GM21390 (cell line): ENCODE measurements around the gene KDM2A.
"Not testable (repeated sequence)": the region's sequence is repeated elsewhere in the genome, so short reads cannot be mapped to it uniquely, and the experiment has no call there.

Experiments used
- ATAC-seq: cut with Tn5 transposase; IDR thresholded peaks from one replicate; pipeline ENCODE4 v1.9.1; 2021; ENCODE audit not compliant: unreplicated experiment

Gene KDM2A

DNA sequence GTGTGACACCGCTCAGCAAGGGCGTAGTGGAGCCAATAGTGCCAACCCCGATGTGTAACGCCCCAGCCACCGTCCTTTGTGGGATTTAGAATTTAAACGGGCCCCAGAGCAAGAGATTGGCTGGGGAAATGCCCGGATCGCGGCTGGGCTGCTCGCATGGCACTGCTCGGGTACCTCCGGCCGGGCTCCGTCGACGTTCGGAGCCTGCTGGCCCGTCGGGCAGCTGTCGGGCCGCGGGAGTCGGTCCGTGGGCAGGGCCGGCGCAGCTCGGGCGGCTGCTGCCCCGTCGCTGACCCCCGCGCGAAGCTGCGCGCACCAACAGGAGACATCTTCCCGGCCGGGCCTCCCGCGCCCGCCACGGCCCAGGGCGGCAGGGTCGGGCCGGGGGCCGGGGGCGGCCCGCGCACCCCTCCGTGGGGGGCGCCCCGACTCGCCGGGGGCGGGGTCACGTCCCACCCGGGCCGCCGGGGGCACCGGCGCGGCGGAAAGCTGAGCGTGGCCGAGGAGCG lies 1.3 kb upstream of the KDM2A start:
- ATAC-seq: peak; percentile 2

DNA sequence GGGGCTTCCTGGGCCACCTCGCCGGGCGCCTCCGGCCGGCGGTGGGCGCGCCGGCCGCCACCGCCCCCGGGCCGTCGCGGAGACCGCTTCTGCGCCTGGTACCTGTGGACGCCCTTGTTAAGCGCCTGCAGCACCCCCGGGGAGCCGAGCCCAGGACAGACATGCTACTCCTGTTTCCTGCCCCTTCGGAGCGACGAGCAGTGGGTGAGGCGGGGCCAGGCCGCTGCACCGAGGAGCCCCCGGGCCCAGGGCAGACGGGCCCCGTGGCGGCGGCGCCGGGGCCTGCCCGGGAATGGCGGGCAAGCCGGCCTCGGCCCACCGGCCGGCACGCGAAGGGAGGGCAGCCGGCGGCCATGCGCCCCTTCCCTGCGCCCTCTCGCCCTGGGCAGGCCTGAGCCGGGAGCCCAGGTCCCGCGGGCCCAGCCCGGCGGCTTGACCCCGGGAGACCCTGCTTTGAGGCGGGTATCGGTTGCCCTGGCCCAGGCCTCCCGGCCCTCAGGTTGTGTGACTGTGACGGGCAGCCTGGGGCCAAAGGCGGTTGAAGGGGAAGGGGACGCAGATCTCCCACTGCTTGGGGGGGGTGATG lies 789 bp upstream of the KDM2A start:
- ATAC-seq: peak; percentile 10

DNA sequence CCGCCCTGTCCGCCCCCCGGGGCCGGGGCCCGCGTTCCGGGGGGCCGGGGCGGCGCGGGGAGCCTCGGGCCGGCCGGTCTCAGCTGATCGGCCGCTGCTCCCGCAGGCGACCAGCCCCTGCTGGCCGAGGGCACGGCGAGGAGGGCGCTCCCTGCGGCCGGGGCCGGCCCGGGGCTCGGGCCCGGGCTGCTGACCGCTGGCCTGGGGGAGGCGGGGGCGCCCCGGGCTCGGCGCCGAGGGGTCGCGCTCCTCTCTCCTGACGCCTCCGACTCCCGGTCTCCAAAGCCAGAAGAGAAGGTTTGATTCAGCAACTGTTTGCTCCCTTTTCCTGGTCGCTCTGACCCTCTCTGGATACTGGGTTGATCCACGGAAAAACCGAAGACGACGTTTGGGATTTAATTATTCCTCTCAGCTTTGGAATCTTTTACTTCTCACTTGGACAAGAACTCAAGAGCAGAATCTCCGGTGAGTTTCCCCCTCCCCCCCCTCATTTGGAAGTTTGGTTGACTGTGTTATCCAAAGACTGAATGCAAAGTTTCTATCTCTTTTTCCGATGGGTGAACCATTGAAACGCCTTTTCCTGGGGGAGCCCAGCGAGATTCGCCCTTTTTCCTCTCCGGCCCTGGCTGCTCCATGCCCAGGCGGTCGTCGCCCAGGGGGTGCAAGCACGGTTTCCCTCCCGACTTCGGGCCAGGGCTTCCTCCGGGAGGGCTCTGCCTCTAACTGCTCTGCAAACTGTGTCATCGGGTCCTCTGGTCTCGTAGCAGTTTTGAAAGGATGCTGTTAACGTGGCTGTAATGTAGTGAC lies 725 bp downstream of the KDM2A start:
- no peak for ATAC-seq

DNA sequence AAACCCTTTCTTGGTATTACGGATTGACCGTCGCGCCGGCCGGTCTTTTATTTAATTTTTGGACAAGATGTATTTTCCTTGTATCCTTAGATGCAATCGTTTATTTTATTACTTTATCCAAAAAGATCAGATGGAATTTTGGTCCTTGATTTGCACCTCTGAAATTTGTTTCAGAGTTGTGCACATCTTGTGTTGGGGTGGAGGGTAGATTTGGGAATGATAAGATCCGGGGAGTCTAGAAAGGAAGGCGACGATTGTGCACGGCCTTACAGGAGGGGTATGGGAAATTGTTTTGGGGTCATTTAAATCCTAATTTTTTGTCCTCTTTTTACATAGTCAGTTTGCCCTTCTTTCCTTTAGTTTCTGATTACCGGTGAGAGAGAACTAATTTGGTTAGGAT lies 1.4 kb downstream of the KDM2A start:
- ATAC-seq: no peak

DNA sequence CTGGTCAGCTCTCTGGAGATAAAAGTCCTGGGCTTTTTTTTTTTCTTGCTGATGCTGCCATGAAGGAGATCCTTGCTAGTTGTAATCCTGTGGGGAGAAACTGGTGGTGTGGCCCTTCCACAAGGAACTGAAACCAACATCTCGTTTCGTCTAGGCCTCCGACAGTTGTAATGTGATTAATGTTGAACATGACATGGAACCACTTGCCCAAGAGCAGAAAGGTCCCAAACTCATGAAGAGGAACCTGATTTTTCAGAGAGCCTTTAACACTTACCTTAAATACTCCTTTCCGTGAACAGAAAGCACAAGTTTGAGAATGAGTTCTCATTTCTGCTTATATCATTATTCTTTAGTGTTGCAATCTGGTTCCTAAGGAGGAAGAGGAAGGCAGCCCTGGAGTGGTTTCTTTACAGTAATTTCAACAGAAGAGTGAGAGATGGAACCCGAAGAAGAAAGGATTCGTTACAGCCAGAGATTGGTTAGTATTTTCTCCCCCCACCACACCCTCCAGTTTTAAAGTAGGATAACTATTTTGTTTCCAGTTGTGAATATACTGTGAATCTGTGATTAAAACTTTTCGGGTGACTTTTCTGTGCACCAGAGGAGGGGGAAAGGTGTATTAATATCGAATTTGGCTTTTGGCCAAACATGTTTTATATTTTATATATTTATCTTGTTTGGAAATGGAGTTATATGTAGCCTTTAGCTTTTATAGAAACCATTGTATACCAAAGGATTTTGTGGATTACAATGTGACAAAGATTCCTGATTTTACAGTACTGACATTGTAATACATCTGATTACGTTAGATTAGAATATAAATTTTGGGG lies 2.0 kb downstream of the KDM2A start:
- ATAC-seq: peak; percentile 32

DNA sequence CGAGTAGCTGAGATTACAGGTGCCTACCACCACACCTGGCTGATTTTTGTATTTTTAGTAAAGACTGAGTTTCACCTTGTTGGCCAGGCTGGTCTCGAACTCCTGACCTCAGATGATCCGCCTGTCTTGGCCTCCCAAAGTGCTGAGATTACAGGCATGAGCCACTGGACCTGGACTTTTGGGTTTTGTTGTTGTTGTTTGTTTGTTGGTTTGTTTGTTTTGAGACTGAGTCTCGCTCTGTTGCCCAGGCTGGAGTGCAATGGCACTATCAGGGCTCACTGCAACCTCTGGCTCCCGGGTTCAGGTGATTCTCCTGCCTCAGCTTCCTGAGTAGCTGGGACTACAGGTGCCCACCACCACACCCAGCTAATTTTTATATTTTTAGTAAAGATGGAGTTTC lies 4.7 kb downstream of the KDM2A start:
- ATAC-seq: not testable (repeated sequence)

DNA sequence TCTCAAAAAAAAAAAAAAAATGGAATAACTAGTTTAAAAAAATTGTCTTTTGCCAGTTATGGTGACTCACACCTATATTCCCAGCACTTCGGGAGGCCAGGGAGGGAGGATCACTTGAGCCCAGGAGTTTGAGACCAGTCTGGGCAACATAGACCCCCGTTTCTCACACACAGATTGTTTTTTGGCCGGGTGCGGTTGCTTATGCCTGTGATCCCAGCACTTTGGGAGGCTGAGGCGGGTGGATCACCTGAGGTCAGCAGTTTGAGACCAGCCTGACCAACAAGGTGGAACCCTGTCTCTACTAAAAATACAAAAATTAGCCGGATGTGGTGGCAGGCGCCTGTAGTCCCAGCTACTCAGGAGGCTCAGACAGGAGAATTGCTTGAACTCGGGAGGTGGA lies 7.2 kb downstream of the KDM2A start:
- ATAC-seq: not testable (repeated sequence)

DNA sequence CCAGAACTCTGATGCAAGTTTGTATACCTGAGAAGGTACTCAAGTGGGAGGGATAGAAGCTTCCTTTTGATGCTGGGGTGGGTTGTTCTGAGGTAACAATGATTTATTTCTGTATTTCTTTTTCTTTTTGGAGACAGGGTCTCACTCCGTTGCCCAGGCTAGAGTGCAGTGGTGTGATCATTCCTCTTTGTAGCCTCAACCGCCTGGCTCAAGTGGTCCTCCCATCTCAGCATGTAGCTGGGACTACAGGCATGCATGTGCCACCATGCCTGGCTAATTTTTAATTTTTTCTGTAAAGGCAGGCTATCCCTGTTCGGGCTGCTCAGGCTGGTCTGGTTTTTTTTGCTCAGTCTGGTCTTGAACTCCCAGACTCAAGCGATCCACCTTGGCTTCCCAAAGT lies 7.9 kb downstream of the KDM2A start:
- ATAC-seq: no peak

DNA sequence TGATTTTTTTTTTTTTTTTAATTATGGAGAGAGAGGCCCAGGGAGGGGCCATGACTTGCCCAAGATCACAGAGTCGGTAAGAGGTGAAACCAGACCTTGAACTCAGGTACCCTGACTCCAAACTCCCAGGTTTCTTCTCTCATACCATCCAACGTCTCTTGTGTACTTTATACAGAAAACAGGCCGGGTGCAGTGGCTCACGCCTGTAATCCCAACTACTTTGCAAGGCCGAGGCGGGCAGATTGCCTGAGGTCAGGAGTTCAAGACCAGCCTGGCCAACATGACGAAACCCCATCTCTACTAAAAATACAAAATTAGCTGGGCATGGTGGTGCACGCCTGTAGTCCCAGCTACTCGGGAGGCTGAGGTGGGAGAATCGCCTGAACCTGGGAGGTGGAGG lies 11.8 kb downstream of the KDM2A start:
- not testable (repeated sequence) for ATAC-seq

DNA sequence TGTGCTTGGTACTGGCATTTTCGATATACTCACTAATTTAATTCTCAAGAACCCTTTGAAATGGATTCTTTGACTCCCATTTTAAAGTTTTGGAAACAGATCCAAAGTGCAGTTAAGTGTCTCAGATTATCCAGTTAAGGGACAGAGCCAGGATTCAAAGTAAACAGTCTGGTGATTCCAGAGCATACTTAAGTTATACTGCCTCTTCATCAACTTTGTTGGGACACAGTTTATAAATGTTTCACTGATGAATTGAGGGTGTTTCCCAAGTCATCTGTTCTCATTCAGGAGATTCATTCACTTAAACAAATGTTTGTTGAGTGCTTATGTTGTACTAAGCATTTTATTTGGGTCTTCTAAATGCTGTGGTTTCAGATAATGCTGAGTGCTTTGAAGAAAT lies 17.1 kb downstream of the KDM2A start:
- no peak for ATAC-seq

DNA sequence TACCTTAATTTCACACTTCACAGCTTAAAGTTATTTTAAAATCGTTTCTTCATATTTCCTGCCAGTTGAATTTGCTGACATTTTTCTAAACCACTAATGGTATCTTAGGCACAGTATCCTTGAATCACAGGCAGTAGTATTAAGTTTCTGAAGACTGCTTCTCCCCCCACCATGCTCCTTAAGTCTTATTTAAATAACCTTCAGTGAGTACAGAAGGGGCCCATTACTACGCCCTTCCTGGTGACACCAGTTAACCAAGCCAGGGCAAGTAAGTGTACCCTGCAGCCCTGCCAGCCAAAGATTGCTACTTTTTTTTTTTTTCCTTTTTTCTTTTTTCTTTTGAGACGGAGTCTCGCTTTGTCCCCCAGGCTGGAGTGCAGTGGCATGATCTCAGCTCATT lies 19.9 kb downstream of the KDM2A start:
- no peak for ATAC-seq

DNA sequence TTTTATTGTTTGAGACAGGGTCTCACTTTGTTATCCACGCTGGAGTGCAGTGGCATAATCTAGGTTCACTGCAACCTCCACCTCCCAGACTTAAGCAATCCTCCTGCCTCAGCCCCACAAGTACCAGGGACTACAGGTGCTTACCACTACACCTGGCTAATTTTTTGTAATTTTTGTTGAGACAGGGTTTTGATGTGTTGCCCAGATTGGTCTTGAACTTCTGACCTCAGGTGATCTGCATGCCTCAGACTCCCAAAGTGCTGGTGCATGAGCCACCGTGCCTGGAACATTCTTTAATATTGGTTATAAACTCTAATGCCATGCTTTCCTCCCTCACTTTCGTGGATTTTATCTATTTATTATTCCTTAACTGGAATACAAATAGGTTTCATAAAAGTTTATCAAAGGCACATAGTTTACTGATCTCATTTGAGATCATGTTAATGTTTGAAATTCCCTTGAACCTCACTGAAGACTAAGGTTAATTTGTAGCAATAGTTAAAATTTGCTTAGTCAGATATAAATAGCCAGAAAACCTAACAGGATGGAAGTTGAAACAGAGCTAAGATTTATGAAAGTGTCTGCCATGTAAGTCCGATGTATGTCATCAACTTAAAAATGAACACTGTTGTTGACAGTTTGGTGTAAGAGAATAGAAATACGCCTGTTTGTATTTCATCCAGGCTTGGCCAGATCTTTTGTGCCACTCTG lies 27.6 kb downstream of the KDM2A start:
- no peak for ATAC-seq

DNA sequence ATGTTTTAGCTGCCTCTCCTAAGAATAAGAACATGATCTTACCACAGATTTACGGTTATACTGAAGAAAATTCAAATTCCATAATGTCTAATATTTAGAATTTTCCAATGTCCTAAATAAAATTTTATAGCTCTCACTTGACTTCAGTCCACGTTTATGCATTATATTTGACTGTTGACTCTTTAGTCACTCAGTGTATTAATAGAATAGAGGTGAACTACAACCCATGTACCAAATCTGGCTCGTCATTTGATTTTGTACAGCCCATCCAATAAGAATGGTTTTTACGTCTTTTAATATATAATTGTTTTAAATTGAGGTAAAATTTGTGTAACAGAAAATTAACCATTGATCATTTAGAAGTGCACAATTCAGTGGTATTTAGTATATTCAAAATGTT lies 34.9 kb downstream of the KDM2A start:
- no peak for ATAC-seq

DNA sequence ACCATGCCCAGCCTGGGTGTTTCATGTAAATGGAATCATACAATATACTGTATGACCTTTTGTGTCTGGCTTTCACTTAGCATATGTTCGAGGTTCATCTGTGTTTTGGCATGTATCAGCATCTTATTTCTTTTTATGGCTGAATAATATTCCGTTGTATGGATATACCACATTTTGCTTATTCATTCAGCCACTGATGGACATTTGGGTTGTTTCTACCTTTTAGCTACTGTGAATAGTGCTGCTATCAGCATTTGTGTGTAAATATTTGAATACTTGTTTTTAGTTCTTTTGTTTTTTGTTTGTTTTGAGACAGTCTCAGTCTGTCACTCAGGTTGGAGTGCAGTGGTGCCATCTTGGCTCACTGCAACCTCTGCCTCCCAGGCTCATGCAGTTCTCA lies 35.7 kb downstream of the KDM2A start:
- no peak for ATAC-seq

DNA sequence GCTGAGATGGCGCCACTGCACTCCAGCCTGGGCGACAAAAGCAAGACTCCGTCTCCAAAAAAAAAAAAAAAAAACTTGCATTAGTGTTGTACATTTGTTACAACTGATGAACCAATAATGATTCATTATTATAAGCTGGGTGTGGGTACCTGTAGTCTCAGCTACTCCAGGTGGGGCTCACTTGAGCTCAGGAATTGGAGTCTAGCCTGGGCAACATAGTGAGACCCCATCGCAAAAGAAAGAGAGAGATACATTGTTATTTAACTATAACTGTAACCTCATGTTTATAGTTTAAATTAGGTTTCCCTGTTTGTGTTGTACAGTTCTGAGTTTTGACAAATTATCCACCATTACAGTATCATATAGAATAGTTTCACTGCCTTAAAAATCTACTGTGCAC lies 38.6 kb downstream of the KDM2A start:
- ATAC-seq: no peak

DNA sequence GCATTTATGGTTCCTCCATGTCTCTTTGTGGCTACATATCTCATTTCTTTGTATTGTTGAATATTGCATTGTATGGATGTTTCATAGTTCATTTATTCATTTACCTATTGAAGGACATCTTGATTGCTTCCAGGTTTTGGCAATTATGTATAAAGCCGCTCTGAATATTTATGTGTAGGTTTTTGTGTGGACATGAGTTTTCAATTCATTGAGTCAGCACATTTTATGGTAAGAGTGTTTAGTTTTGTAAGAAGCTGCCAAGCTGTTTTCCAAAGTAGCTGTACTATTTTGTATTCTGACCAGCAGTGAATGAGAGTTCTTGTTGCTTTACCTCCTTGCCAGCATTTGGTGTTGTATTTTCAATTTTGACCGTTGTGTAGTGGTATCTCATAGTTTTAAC lies 39.2 kb downstream of the KDM2A start:
- ATAC-seq: no peak

DNA sequence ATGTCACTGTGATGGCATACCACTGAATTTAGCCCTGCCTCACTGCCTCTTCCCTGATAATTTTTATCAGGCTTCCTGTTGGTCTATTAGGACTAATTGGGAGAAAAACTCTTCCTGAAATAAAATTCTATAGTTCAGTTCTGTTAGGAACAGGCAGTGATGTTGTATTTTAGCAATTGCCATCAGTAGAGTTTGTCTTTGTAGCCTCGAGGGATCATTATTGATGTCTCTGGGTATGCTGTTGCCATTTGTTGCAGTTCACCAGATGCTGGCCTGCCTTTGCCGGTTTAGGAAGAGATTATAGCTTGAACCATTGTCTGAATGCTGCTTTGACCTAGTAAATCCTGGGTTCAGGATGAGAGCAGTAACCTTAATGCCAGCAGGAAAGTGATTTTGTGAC lies 41.0 kb downstream of the KDM2A start:
- ATAC-seq: no peak

DNA sequence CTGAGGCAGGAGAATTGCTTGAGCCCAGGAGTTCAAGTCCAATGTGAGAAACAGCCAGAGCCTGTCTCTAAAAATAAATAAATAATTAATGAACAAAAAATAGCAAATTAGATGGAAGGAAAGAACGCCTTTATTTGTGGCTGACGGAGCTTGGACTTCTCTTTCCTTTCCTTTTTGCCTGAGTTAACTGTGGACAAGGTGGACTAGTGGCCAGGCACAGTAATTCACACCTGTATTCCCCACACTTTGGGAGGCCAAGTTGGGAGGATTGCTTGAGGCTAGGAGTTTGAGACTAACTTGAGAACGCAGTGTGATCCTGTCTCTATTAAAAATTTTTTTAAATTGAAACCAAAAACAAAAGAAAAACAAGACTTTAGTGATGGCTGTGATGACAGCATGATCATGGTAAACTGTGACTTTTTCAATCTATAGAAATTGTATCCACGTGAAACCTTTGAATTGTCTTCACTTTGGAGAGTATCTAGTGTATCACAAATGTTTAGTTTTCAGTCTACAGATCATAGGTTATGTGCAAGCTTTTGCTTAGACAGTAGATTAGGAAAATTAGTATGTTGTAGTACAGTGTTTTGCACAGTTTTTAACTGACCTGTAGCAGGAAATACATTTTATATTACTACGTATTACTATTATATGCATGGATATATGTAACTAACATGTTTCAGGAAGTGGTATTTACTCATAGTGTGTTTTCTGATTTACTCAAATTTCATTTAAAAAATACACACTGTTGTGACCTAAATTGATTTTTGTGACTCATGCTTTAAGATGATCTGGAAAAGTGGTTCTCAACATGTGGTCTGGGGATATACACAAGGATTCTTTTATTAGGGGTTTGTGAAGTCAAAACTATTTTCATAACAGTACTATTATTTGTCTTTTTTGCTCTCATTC lies 42.1 kb downstream of the KDM2A start:
- no peak for ATAC-seq

DNA sequence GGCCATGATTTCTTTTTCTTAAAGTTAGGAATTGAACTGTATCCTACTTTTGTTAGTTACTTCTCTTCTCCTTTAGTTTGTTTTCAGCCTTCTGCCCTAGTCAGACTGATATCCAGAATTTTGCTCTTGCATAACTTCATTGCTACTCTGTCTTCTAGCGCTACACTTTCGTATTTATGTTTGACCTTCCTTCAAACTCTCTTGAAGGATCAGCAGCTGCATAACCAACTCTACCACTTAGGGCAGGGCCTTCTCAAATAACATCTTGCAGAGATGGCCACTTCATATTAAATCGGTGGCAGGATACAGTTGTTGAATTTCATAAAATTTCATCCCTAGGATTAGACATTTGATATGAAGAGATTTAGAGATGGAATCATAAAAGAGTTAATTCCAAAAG lies 43.9 kb downstream of the KDM2A start:
- ATAC-seq: no peak

DNA sequence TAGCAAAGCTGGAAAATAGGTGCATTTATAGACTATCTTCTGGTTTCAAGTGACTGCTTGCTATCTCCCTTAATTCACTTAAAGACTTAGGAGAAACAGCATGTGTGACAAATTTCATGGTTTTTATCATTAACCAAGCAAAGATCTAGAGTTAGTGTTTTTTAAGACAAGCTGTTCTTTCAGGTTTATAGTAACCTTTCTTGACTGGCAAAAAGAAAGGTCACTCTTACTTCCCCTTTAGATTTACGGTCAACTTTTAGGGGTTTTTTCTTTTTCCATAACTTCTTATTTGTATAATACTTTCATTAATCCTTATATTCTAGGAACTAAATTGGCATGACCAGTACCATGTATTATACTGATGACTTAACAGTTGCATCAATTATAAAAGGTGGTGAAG lies 46.6 kb downstream of the KDM2A start:
- ATAC-seq: no peak
